OCI-LY3 (cell line): Measurements from ENCODE around the gene ADAMTS7.
"Not testable (repeated sequence)": the region's sequence is repeated elsewhere in the genome, so short reads cannot be mapped to it uniquely, and the experiment has no call there.

ENCODE experiments used
- H2AFZ ChIP-seq: fragments of 200-600, 300-600 bp; shearing (Covaris generic); 2 replicates; pipeline ENCODE4 v1.6.0; 2014; ENCODE audit warnings: antibody characterized with exemption, low read depth, low read length
- H3K27ac ChIP-seq: fragments of 200-600, 300-600 bp; sonication (generic); 2 replicates; pipeline ENCODE4 v1.5.1; 2014; ENCODE audit warnings: mild to moderate bottlenecking, low read length, moderate library complexity, mixed read lengths
- H3K27me3 ChIP-seq: fragments of 200-600, 300-600 bp; sonication (generic); 2 replicates; pipeline ENCODE4 v1.6.1; 2014; ENCODE audit warnings: low read depth, low read length, mixed read lengths
- H3K36me3 ChIP-seq: fragments of 200-600, 300-600 bp; sonication (generic); replicated peaks from 2 replicates; pipeline ENCODE3; 2014; ENCODE audit warnings: low read depth, low read length, mixed read lengths
- H3K4me1 ChIP-seq: fragments of 300-600, 200-600 bp; sonication (generic); 2 replicates; pipeline ENCODE4 v1.6.1; 2014; ENCODE audit warnings: low read length, mixed read lengths
- H3K4me2 ChIP-seq: fragments of 200-600, 300-600 bp; sonication (generic); 2 replicates; pipeline ENCODE4 v1.6.1; 2014; ENCODE audit warnings: low read length, mixed read lengths
- H3K4me3 ChIP-seq: fragments of 300-600, 200-600 bp; sonication (generic); 2 replicates; pipeline ENCODE4 v1.5.1; 2014; ENCODE audit warnings: antibody characterized with exemption, mild to moderate bottlenecking, low read length, moderate library complexity
- H3K79me2 ChIP-seq: fragments of 300-600, 200-600 bp; shearing (Covaris generic); 2 replicates; pipeline ENCODE4 v1.6.1; 2014; ENCODE audit warnings: mild to moderate bottlenecking, low read length, mixed read lengths
- H3K9ac ChIP-seq: fragments of 300-600, 200-600 bp; shearing (Covaris generic); 2 replicates; pipeline ENCODE4 v1.6.0; 2014; ENCODE audit warnings: mild to moderate bottlenecking, low read length, moderate library complexity
- H3K9me3 ChIP-seq: fragments of 200-600, 300-600 bp; shearing (Covaris generic); 2 replicates; pipeline ENCODE4 v1.6.1; 2014; ENCODE audit warnings: low read length, mixed read lengths; ENCODE audit not compliant: insufficient read depth
- H4K20me1 ChIP-seq: fragments of 200-600, 300-600 bp; sonication (generic); 2 replicates; pipeline ENCODE4 v1.6.1; 2016; ENCODE audit warnings: low read length, mixed read lengths; ENCODE audit not compliant: insufficient read depth
- CTCF ChIP-seq: fragments of 200-600, 300-600 bp; sonication (generic); IDR thresholded peaks from 2 replicates; pipeline ENCODE4 v1.5.1; 2014; ENCODE audit warnings: antibody characterized with exemption, low read length, low read depth
- EZH2phosphoT487 ChIP-seq: fragments of 200-600 bp; shearing (Covaris generic); IDR thresholded peaks from 2 replicates; pipeline ENCODE4 v1.6.1; 2018; ENCODE audit warnings: antibody characterized with exemption, mixed run types, low read depth

Gene ADAMTS7

GRCh38 chr15:78768096-78768495, 43.2 kb downstream of the ADAMTS7 start:
- no peak overlapping the region for H3K4me3 ChIP-seq
- no peaks in the 10 kb centered on the region for H3K27me3 ChIP-seq
- no peaks in the 10 kb centered on the region for H3K79me2 ChIP-seq
- no peak overlapping the region for H3K4me2 ChIP-seq
- no peak overlapping the region for H3K9ac ChIP-seq
- H3K4me1 ChIP-seq, result peaks cover 2% of the 10 kb centered on the region; the same call in 1 of the 2 replicates
- H3K9me3 ChIP-seq, result no peaks in the 10 kb centered on the region
- no peak overlapping the region for H2AFZ ChIP-seq
- no peak for TF ChIP-seq CTCF
- no peak for TF ChIP-seq EZH2phosphoT487
- H3K27ac ChIP-seq, result no peak overlapping the region
- H3K36me3 ChIP-seq, result no peaks in the 10 kb centered on the region
- no peaks in the 10 kb centered on the region for H4K20me1 ChIP-seq

DNA sequence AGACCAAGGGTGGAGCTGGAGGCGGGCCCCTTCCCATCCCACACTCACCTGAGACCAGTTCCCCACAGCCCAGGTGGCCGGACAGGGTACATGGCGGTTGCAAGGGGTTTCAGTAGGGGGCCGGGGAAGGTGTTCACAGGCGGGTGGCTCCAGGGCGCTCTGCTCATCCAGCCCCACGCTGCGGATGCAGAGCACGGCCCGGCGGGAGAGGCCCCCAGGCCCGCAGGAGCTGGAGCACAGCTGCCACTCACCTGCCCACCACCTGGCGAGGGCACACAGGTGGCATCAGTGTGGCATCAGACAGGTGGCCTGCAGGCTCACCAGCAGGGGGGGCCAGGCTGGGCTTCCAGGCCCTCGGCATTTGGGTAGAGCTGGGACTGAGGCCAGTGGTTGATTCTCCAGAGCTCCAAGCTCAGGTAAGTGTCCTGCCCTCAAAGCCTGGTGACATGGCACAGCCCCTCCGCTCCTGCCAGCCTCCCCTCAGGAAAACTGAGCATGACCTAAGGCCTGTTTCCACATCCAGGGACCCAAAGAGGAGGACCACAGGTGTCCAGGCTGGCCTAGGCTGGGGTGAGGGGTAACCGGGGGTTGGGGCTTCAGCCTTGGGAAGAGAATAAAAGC, 43.8 kb downstream of the ADAMTS7 start:
- Histone ChIP-seq H3K27ac (no peak overlapping the region), H3K9ac (no peak overlapping the region), H3K4me1 (peaks cover 2% of the 10 kb centered on the region; the same call in 1 of the 2 replicates), H3K9me3 (no peaks in the 10 kb centered on the region), H3K27me3 (no peaks in the 10 kb centered on the region), H3K4me2 (no peak overlapping the region), H2AFZ (no peak overlapping the region), H3K36me3 (no peaks in the 10 kb centered on the region), H3K4me3 (no peak overlapping the region), H3K79me2 (no peaks in the 10 kb centered on the region), H4K20me1 (no peaks in the 10 kb centered on the region)
- TF ChIP-seq CTCF (0 out of 2 replicates have a peak, but pooled peaks have one; percentile 23), EZH2phosphoT487 (no peak)

GRCh38 chr15:78766641-78767071, 44.6 kb downstream of the ADAMTS7 start:
- H2AFZ ChIP-seq, H3K4me3 ChIP-seq: not testable (repeated sequence)

GRCh38 chr15:78766041-78766440, 45.2 kb downstream of the ADAMTS7 start:
- Histone ChIP-seq H3K9me3 (no peaks in the 10 kb centered on the region), H3K79me2 (no peaks in the 10 kb centered on the region), H3K36me3 (no peaks in the 10 kb centered on the region), H3K4me3 (no peak overlapping the region), H4K20me1 (no peaks in the 10 kb centered on the region), H3K27me3 (no peaks in the 10 kb centered on the region), H3K9ac (no peak overlapping the region), H3K4me1 (peaks cover 12% of the 10 kb centered on the region), H3K4me2 (no peak overlapping the region), H3K27ac (no peak overlapping the region), H2AFZ (no peak overlapping the region)
- TF ChIP-seq CTCF (no peak), EZH2phosphoT487 (no peak)

More at GRCh38 chr15:78766641-78767071, 44.6 kb downstream of the ADAMTS7 start:
- not testable (repeated sequence) for H3K4me1 ChIP-seq, H3K9me3 ChIP-seq, H3K27ac ChIP-seq, H4K20me1 ChIP-seq, H3K27me3 ChIP-seq, H3K9ac ChIP-seq, H3K79me2 ChIP-seq, H3K36me3 ChIP-seq, H3K4me2 ChIP-seq

GRCh38 chr15:78765154-78765860, 46.0 kb downstream of the ADAMTS7 start:
- H3K9me3 ChIP-seq, H3K27me3 ChIP-seq, H3K79me2 ChIP-seq, H3K4me2 ChIP-seq, H4K20me1 ChIP-seq, H3K27ac ChIP-seq, H3K4me3 ChIP-seq, H3K9ac ChIP-seq, H3K36me3 ChIP-seq, H2AFZ ChIP-seq: not testable (repeated sequence)
- peaks cover 17% of the 10 kb centered on the region for H3K4me1 ChIP-seq

GRCh38 chr15:78764340-78765153, 46.7 kb downstream of the ADAMTS7 start:
- H3K79me2 ChIP-seq, H2AFZ ChIP-seq, H3K9ac ChIP-seq, H4K20me1 ChIP-seq, H3K27me3 ChIP-seq, H3K27ac ChIP-seq, H3K4me3 ChIP-seq, H3K4me2 ChIP-seq, H3K9me3 ChIP-seq, H3K36me3 ChIP-seq: not testable (repeated sequence)
- H3K4me1 ChIP-seq, result peaks cover 23% of the 10 kb centered on the region
